ENCODE measurements around the gene YES1. TPM values are rescaled to one million over a fixed set of nuclear protein-coding genes. Genes with fewer than 3 reads are reported as not detected.

Gene YES1
- total RNA-seq, 2 donors from 2014 or later, result 41.2 to 50.4 TPM

DNA sequence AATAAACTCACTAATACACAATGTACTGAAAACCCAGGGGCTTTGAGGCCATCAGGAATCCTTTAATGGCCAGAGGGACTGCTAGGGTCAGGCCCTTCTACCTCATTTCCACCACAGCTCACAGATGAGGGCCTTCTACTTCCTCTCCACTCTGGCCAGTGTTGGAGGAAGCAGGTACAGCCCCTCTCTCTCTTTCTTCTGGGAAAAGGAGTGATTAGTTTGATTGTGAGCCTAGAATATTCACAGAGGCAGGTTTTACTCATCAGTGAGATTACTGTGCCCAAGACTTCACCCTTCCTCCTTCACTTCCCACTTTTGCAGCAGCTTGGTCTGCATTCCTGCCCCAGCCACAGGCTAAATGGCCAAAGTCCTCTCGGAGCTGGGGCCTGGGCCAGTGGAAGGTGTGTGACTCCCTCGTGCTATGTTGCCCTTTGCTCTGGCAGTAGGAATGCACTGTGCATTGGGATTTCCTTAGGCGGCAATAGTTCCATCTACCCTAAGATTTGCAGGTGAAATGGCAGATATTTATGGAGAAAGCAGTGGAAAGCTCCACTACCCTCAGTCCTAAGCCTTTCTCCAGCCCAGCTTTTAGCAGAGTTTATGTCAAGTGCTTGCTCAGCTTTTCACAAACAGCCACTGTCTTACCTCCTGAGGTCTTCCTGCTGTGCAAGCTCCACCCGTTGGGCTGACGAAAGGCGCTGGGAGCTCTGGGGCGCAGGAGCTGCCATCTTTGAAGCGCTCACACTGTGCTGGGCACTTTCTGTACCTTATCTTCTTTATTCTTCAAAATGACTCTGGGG, 36.2 kb upstream of the YES1 start:
- DNase-seq (ENCODE audit: low spot score) (no peak), ATAC-seq (ENCODE audit: insufficient number of reproducible peaks, low FRiP score, low read depth) (no peak)
- Histone ChIP-seq H3K4me3 (no peak overlapping the region), H3K9me3 (no peaks in the 10 kb centered on the region), H3K27ac (no peak overlapping the region), H3K36me3 (no peaks in the 10 kb centered on the region), H3K27me3 (replicated peaks; ENCODE audit: insufficient read depth) (no peaks in the 10 kb centered on the region), H3K4me1 (ENCODE audit: control insufficient read depth in 1 of 2, low read depth in 2 of 2) (no peaks in the 10 kb centered on the region)
- no peak for TF ChIP-seq CTCF (IDR thresholded peaks at IDR 0.05)

DNA sequence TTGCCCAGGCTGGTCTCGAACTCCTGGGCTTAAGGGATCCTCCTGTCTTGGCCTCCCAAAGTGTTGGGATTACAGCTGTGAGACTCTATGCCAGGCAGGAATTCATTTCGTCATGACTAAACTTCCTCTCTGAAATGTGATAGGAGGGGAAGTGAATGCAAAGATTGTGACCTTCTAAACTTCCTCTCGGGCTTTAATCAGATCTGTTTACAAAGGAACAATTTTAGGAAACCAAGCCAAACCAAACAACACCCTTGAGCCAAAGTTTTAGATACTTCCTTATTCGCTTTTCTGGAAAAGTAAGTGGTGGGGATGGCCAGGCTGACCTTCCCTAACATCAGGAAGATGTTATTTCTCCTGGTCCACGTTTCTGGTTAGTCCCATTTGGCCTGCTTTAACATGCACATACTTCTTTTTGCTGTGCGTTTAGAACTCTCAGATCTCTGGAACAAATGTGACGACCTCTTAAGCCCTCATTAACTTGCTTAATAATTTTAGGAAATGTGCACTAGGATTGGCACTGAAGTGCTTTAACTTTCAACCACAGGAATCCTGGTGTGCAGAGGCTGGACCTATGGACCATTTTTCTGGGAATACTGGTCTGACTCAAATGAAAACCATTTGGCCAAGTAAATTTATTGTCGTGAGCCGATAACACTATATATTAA, 33.2 kb upstream of the YES1 start:
- H3K4me1 ChIP-seq (ENCODE audit: control insufficient read depth in 1 of 2, low read depth in 2 of 2), result no peaks in the 10 kb centered on the region
- DNase-seq (ENCODE audit: low spot score) (no peak), ATAC-seq (ENCODE audit: insufficient number of reproducible peaks, low FRiP score, low read depth) (no peak)
- H3K27ac ChIP-seq, result no peak overlapping the region
- H3K9me3 ChIP-seq, result no peaks in the 10 kb centered on the region
- H3K36me3 ChIP-seq, result no peaks in the 10 kb centered on the region
- no peak for TF ChIP-seq CTCF (IDR thresholded peaks at IDR 0.05)
- no peaks in the 10 kb centered on the region for H3K27me3 ChIP-seq (replicated peaks; ENCODE audit: insufficient read depth)
- H3K4me3 ChIP-seq, result no peak overlapping the region

DNA sequence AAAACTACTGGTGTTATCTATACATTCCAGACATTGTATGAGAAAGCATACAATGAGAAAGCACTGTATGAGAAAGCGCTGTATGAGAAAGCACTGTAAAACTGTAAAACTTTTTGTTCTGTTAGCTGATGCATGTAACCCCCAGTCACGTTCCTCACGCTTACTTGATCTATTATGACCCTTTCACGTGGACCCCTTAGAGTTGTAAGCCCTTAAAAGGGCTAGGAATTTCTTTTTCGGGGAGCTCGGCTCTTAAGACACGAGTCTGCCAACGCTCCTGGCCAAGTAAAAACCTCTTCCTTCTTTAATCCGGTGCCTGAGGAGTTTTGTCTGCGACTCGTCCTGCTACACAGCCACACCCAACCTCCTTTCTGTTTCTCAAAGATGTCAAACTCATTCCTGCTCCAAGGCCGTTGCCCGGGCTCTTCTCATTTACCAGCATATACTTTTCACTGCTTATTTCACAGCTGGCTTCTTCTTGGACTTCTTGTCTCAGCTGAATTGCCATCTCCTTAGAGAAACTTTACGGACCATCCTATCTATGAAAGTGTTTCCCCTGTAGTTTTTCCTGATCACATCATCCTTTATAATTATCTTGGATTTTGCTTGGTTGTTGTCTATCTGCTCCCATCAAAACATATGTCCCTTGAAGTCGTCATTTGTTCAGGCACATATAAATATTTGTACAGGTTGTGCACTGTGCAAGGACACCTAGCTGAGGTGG, 29.8 kb upstream of the YES1 start:
- TF ChIP-seq CTCF (IDR thresholded peaks at IDR 0.05), result no peak
- Histone ChIP-seq H3K4me3 (no peak overlapping the region), H3K27me3 (replicated peaks; ENCODE audit: insufficient read depth) (no peaks in the 10 kb centered on the region), H3K27ac (no peak overlapping the region), H3K4me1 (ENCODE audit: control insufficient read depth in 1 of 2, low read depth in 2 of 2) (peaks cover 0 to 9% of the 10 kb centered on the region in 2 donors), H3K9me3 (no peaks in the 10 kb centered on the region), H3K36me3 (no peaks in the 10 kb centered on the region)
- no peak for DNase-seq (ENCODE audit: low spot score)
- no peak for ATAC-seq (ENCODE audit: insufficient number of reproducible peaks, low FRiP score, low read depth)

DNA sequence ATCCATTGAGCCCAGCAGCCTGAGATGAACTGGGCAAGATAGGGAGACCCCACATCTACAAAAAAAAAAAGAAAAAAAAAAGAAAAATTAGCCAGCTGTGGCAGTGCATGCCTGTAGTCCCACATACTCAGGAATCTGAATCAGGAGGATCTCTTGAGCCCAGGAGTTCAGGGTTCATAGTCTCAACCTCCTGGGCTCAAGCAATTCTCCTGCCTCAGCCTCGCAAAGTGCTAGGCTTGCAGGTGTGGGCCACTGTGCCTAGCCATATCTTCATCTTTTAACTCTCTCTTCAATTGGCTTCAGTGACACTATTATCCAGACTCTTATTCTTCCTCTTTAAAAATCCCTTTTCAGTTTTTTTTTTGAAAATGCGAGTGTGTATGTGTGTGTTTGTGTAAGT, 28.5 kb upstream of the YES1 start:
- TF ChIP-seq CTCF (IDR thresholded peaks at IDR 0.05), result no peak
- H3K27me3 ChIP-seq (replicated peaks; ENCODE audit: insufficient read depth), result no peaks in the 10 kb centered on the region
- H3K9me3 ChIP-seq, result no peaks in the 10 kb centered on the region
- DNase-seq (ENCODE audit: low spot score) (no peak), ATAC-seq (ENCODE audit: insufficient number of reproducible peaks, low FRiP score, low read depth) (no peak)
- no peaks in the 10 kb centered on the region for H3K36me3 ChIP-seq
- peaks cover 0 to 9% of the 10 kb centered on the region in 2 donors for H3K4me1 ChIP-seq (ENCODE audit: control insufficient read depth in 1 of 2, low read depth in 2 of 2)
- no peak overlapping the region for H3K27ac ChIP-seq
- H3K4me3 ChIP-seq, result no peak overlapping the region

DNA sequence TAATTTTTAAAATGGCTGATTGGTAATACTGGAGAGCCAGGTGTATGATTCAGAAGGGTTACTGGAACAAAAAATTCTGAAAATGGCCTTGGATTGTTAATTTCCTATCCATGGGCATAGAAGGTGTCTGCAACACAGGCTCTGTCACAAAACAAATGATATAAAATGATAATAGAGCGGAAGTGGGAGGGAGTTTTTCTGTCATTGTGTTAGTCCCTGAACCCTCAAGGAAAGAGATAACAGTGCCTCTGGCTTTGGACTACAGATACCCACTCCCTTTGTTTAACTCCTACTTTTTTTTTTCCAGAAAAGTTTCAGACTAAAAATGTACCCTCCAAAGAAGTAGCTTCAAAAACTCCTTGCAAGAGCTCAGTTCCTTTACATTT, 28.0 kb upstream of the YES1 start:
- no peak for TF ChIP-seq CTCF (IDR thresholded peaks at IDR 0.05)
- no peak overlapping the region for H3K27ac ChIP-seq
- no peaks in the 10 kb centered on the region for H3K27me3 ChIP-seq (replicated peaks; ENCODE audit: insufficient read depth)
- no peak overlapping the region for H3K4me3 ChIP-seq
- DNase-seq (ENCODE audit: low spot score), result no peak
- no peaks in the 10 kb centered on the region for H3K9me3 ChIP-seq
- H3K4me1 ChIP-seq (ENCODE audit: control insufficient read depth in 1 of 2, low read depth in 2 of 2), result peaks cover 0 to 9% of the 10 kb centered on the region in 2 donors
- no peaks in the 10 kb centered on the region for H3K36me3 ChIP-seq
- no peak for ATAC-seq (ENCODE audit: insufficient number of reproducible peaks, low FRiP score, low read depth)

All from thoracic aorta (tissue), 2 donors.